ENCODE results near the gene DEFB132. TPM values are rescaled to one million over a fixed set of nuclear protein-coding genes. Genes with fewer than 3 reads are reported as not detected.

The DEFB132 gene
- polyA plus RNA-seq, 3 donors, result not detected

DNA sequence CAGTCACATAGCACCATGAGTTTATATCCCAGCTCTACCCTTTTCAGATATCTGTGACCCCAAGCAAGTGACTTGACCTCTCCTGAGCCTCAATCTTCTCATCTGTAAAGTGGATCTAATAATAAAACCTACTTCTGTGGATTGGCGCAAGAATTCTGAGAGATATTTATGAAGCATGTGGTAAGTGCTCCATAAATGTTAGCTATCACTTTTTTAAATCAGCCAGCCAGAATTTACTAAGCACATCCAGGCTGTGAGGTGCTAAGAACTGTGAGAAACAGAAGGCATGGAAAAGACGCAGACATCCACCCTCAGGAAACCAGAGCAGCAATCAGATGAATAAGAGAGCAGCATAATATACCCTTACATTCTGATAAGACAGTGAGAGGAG is 32.2 kb downstream of the DEFB132 start:
- Mint-ChIP-seq H3K36me3 (no peaks in the 10 kb centered on the region), H3K4me3 (no peak overlapping the region), H3K4me1 (peaks cover 12% of the 10 kb centered on the region), H3K27me3 (ENCODE audit: low read depth in 3 of 3) (peaks cover 0 to 2% (median 0%) of the 10 kb centered on the region in 3 donors), H3K27ac (no peak overlapping the region), H3K9me3 (peaks cover 0 to 5% (median 0%) of the 10 kb centered on the region in 7 donors)
- no peak for DNase-seq
- Histone ChIP-seq H3K4me3 (replicated peaks in 1 of 3; ENCODE audit: low read depth in 2 of 3, low read length in 3 of 3) (peak overlapping the region; percentile 51 to 83 (median 77)), H2AFZ (ENCODE audit: insufficient read depth, low read depth, low read length, poor library complexity, severe bottlenecking) (peak overlapping the region; percentile 96), H3K79me2 (ENCODE audit: insufficient read depth, low read length) (peaks cover 3% of the 10 kb centered on the region), H3K9ac (ENCODE audit: insufficient read depth, low read length, poor library complexity, severe bottlenecking) (peak overlapping the region; percentile 68), H4K20me1 (ENCODE audit: insufficient read depth, low read length) (no peaks in the 10 kb centered on the region), H3K4me1 (ENCODE audit: control insufficient read depth in 1 of 2, insufficient read depth in 2 of 2, low read length in 2 of 2) (peaks cover 23 to 24% of the 10 kb centered on the region in 2 donors), H3K36me3 (replicated peaks in 1 of 2; ENCODE audit: control insufficient read depth in 1 of 2, insufficient read depth in 2 of 2, low read length in 2 of 2) (no peaks in the 10 kb centered on the region), H3K27me3 (ENCODE audit: control insufficient read depth in 2 of 2, insufficient read depth in 2 of 2, low read length in 2 of 2) (no peaks in the 10 kb centered on the region), H3K27ac (ENCODE audit: low read depth in 1 of 2, low read length in 2 of 2) (peak overlapping the region; percentile 70 to 74), H3K4me2 (replicated peaks; ENCODE audit: extremely low read depth, low read length, poor library complexity, severe bottlenecking) (peak overlapping the region; percentile 81), H3K9me3 (replicated peaks in 1 of 2; ENCODE audit: control insufficient read depth in 1 of 2, insufficient read depth in 1 of 2, low read length in 2 of 2) (no peaks in the 10 kb centered on the region)
- intact Hi-C loops (cut with micrococcal nuclease), result no loop called here
- TF ChIP-seq, protein P1, sequence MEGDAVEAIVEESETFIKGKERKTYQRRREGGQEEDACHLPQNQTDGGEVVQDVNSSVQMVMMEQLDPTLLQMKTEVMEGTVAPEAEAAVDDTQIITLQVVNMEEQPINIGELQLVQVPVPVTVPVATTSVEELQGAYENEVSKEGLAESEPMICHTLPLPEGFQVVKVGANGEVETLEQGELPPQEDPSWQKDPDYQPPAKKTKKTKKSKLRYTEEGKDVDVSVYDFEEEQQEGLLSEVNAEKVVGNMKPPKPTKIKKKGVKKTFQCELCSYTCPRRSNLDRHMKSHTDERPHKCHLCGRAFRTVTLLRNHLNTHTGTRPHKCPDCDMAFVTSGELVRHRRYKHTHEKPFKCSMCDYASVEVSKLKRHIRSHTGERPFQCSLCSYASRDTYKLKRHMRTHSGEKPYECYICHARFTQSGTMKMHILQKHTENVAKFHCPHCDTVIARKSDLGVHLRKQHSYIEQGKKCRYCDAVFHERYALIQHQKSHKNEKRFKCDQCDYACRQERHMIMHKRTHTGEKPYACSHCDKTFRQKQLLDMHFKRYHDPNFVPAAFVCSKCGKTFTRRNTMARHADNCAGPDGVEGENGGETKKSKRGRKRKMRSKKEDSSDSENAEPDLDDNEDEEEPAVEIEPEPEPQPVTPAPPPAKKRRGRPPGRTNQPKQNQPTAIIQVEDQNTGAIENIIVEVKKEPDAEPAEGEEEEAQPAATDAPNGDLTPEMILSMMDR (IDR thresholded peaks at IDR 0.05), result no peak
- WGBS (ENCODE audit: insufficient coverage), result no CpG with 5 or more reads among the region's 2 CpGs

DNA sequence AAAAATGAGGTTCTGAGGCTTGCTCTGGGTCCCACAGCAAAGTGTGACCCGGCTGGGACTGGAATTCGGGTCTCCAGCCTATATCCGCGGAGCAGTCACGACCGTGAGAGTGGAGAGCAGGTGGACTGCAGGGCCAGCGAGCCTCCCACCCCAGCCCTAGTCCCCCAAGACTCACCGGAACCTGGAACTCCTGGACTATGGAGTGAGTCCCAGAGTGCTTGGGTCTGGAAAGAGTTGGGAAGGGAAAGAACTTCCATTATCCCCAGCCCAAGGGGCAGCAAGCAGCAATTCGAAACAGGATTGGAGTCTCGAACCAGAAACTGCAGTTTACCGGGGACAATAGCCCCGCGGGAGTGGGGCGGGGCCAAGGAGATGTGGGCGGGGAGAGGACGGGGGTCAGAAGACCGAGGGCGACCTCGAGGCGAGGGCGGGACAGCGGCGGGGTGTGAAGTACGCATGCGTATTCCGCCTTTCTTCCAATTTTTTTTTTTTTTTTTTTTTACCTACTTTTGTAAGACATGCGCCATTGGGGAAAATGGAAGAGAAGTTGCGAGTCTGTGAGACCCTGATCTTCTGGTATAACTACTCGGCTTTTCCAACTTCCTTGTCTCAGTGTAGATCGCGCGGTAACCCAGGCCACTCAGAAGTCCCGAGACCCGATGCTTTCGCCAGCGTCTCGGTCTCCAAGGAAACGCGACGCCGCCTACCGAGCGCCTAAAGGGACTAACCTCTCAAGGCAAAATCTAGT is 32.7 kb downstream of the DEFB132 start, which contains the start of gene C20orf96:
Gene C20orf96, minus strand, starts transcription at position 667 of the 748 bp plus-strand sequence. Its CDS starts 140 bp downstream, at position 527.
- TF ChIP-seq, protein P1 (IDR thresholded peaks at IDR 0.05), result no peak
- Histone ChIP-seq H3K27ac (ENCODE audit: low read depth in 1 of 2, low read length in 2 of 2) (peak within 1 kb of the TSS; percentile 70 to 74), H3K4me3 (replicated peaks in 1 of 3; ENCODE audit: low read depth in 2 of 3, low read length in 3 of 3) (peak within 1 kb of the TSS; percentile 51 to 83 (median 77)), H3K79me2 (ENCODE audit: insufficient read depth, low read length) (peaks cover 3% of the 10 kb centered on the region), H3K36me3 (replicated peaks in 1 of 2; ENCODE audit: control insufficient read depth in 1 of 2, insufficient read depth in 2 of 2, low read length in 2 of 2) (no peaks in the 10 kb centered on the region), H3K9ac (ENCODE audit: insufficient read depth, low read length, poor library complexity, severe bottlenecking) (peak within 1 kb of the TSS; percentile 68), H2AFZ (ENCODE audit: insufficient read depth, low read depth, low read length, poor library complexity, severe bottlenecking) (peak within 1 kb of the TSS; percentile 96), H4K20me1 (ENCODE audit: insufficient read depth, low read length) (no peaks in the 10 kb centered on the region), H3K4me1 (ENCODE audit: control insufficient read depth in 1 of 2, insufficient read depth in 2 of 2, low read length in 2 of 2) (peaks cover 23 to 24% of the 10 kb centered on the region in 2 donors), H3K9me3 (replicated peaks in 1 of 2; ENCODE audit: control insufficient read depth in 1 of 2, insufficient read depth in 1 of 2, low read length in 2 of 2) (no peaks in the 10 kb centered on the region), H3K4me2 (replicated peaks; ENCODE audit: extremely low read depth, low read length, poor library complexity, severe bottlenecking) (peak within 1 kb of the TSS; percentile 81), H3K27me3 (ENCODE audit: control insufficient read depth in 2 of 2, insufficient read depth in 2 of 2, low read length in 2 of 2) (no peaks in the 10 kb centered on the region)
- H3K27ac Mint-ChIP-seq, result no peak within 1 kb of the TSS
- no peak within 1 kb of the TSS for H3K4me3 Mint-ChIP-seq
- peaks cover 0 to 5% (median 0%) of the 10 kb centered on the region in 7 donors for H3K9me3 Mint-ChIP-seq
- WGBS (ENCODE audit: insufficient coverage), result 1% methylated on average over 15 of the region's 43 CpGs
- peaks cover 12% of the 10 kb centered on the region for H3K4me1 Mint-ChIP-seq
- intact Hi-C loops (cut with micrococcal nuclease), result no loop called here
- DNase-seq, result peak; percentile 90 to 92 (median 92)
- no peaks in the 10 kb centered on the region for H3K36me3 Mint-ChIP-seq
- H3K27me3 Mint-ChIP-seq (ENCODE audit: low read depth in 3 of 3), result peaks cover 0 to 2% (median 0%) of the 10 kb centered on the region in 3 donors
